OCI-LY7 (cell line): ENCODE data around the gene DENND2D. TPM values are rescaled to one million over a fixed set of nuclear protein-coding genes. Genes with fewer than 3 reads are reported as not detected.

Source experiments
- BruUV-seq: library from RNA; stranded (reverse); fragments of 400-500 nt; replicated peaks from 2 replicates; lab custom pipeline; 2021; lab: Mats Ljungman, UMichigan
- CTCF ChIA-PET: fragments of 300-600 bp; sonication (Branson Sonifier 250); formaldehyde crosslinking; loops from one replicate; lab custom pipeline; 2022; ENCODE audit warnings: antibody characterized with exemption; ENCODE audit not compliant: unreplicated experiment; lab: Charles Lee
- POLR2A ChIA-PET: fragments of 300-600 bp; sonication (Branson Sonifier 250); formaldehyde crosslinking; loops from one replicate; lab custom pipeline; 2022; ENCODE audit warnings: antibody characterized with exemption; lab: Charles Lee
- DNase-seq: peaks from one replicate; pipeline ENCODE4 v3.0.0-alpha.2; 2015; ENCODE audit warnings: low spot score
- H2AFZ ChIP-seq: fragments of 200-600 bp; sonication (generic), shearing (Covaris generic); 2 replicates; pipeline ENCODE4 v1.6.1; 2014; ENCODE audit warnings: mild to moderate bottlenecking, antibody characterized with exemption, low read length, moderate library complexity
- H3K27ac ChIP-seq: fragments of 200-600 bp; sonication (generic); 2 replicates; pipeline ENCODE4 v1.5.1; 2014; ENCODE audit warnings: mixed run types, low read depth, mild to moderate bottlenecking, moderate library complexity, low read length, inconsistent platforms; ENCODE audit not compliant: poor library complexity, severe bottlenecking
- H3K36me3 ChIP-seq: fragments of 200-600 bp; sonication (generic); 2 replicates; pipeline ENCODE4 v1.6.1; 2014; ENCODE audit warnings: mild to moderate bottlenecking, antibody characterized with exemption, low read length, moderate library complexity, mixed read lengths; ENCODE audit not compliant: insufficient read depth
- H3K4me1 ChIP-seq: fragments of 200-600 bp; sonication (generic); 2 replicates; pipeline ENCODE4 v1.5.1; 2014; ENCODE audit warnings: mild to moderate bottlenecking, low read length; ENCODE audit not compliant: insufficient read depth, poor library complexity, severe bottlenecking
- H3K4me2 ChIP-seq: fragments of 200-600 bp; sonication (generic); 2 replicates; pipeline ENCODE4 v1.6.1; 2014; ENCODE audit warnings: mild to moderate bottlenecking, low read length
- H3K4me3 ChIP-seq: fragments of 200-600 bp; sonication (generic); 2 replicates; pipeline ENCODE4 v1.5.1; 2014; ENCODE audit warnings: mild to moderate bottlenecking, low read depth, low read length; ENCODE audit not compliant: poor library complexity, severe bottlenecking
- H3K79me2 ChIP-seq: fragments of 200-600 bp; sonication (generic); 2 replicates; pipeline ENCODE4 v1.6.1; 2016; ENCODE audit warnings: low read depth, mild to moderate bottlenecking, low read length, moderate library complexity, mixed read lengths; ENCODE audit not compliant: insufficient read depth
- H3K9me2 ChIP-seq: fragments of 200-600 bp; sonication (generic); 2 replicates; pipeline ENCODE4 v1.6.1; 2016; ENCODE audit warnings: mild to moderate bottlenecking, low read length, mixed read lengths; ENCODE audit not compliant: insufficient read depth
- H3K9me3 ChIP-seq: fragments of 200-600 bp; sonication (generic); 2 replicates; pipeline ENCODE4 v1.6.1; 2014; ENCODE audit warnings: mild to moderate bottlenecking, mixed run types, low read length, mixed read lengths
- H4K20me1 ChIP-seq: fragments of 200-600 bp; sonication (generic); 2 replicates; pipeline ENCODE4 v1.6.1; 2014; ENCODE audit warnings: mild to moderate bottlenecking, antibody characterized with exemption, low read length, moderate library complexity, mixed read lengths; ENCODE audit not compliant: insufficient read depth
- CTCF ChIP-seq: fragments of 200-600 bp; sonication (generic); conservative IDR thresholded peaks from 2 replicates; pipeline ENCODE4 v1.5.1; 2014; ENCODE audit warnings: mild to moderate bottlenecking, antibody characterized with exemption, low read length, moderate library complexity, mixed read lengths
- EZH2phosphoT487 ChIP-seq: fragments of 200-600 bp; sonication (generic); IDR thresholded peaks from 2 replicates; pipeline ENCODE4 v1.6.1; 2018; ENCODE audit warnings: low read depth, borderline replicate concordance, mild to moderate bottlenecking, mixed run types, antibody characterized with exemption, low read length, moderate library complexity, mixed read lengths
- intact Hi-C: fragments of 100-400 bp; cut with micrococcal nuclease; formaldehyde crosslinking; loops from one replicate; pipeline ENCODE4 v1.10.0; 2022; ENCODE audit not compliant: unreplicated experiment
- total RNA-seq, 2 experiments: library from RNA; depleted of rRNA in 1 of 2; stranded (reverse); fragments of >200 nt in 1 of 2; shearing (Covaris generic) in 1 of 2; gene quantifications; 2 replicates each; pipeline ENCODE4 v1.2.3, GENCODE V29; 2014 to 2022

The DENND2D gene
- total RNA-seq, 2 experiments from 2014 or later = 9.8 to 39.9 TPM

- peak overlapping the region; percentile 94 for H3K4me3 ChIP-seq
- CTCF ChIA-PET = no interaction called here
- TF ChIP-seq CTCF (no peak), EZH2phosphoT487 (no peak)
- peaks cover 90% of the 10 kb centered on the region for H3K79me2 ChIP-seq
- POLR2A ChIA-PET = interaction anchor here (0.6 to 9.5 kb wide), 14 partner anchors 9 to 372 kb away, joined by 3 to 114 read pairs (median 4); no protein-coding TSS in a partner anchor
- H3K9me3 ChIP-seq = no peaks in the 10 kb centered on the region
- BruUV-seq = TSS peak; percentile 44
- peak overlapping the region; percentile 91 for H3K27ac ChIP-seq
- H3K9me2 ChIP-seq = no peaks in the 10 kb centered on the region
- intact Hi-C loops = loop anchor here (5.0 kb wide), 2 partner anchors 61 to 266 kb away; partner anchors contain the start of gene DENND2D
- peaks cover 57% of the 10 kb centered on the region for H3K4me1 ChIP-seq
- peaks cover 42% of the 10 kb centered on the region for H3K36me3 ChIP-seq
- peak overlapping the region; percentile 85 for H3K4me2 ChIP-seq
- DNase-seq = no peak
- H2AFZ ChIP-seq = no peak overlapping the region
- H4K20me1 ChIP-seq = peaks cover 30% of the 10 kb centered on the region; the same call in 1 of the 2 replicates
These were observed 58.9 kb downstream of the DENND2D start for GRCh38 chr1:111141245-111142220.

GRCh38 chr1:111140680-111140967 is 59.8 kb downstream of the DENND2D start:
- intact Hi-C loops = loop anchor here (1.0 to 5.0 kb wide), 3 partner anchors 62 to 267 kb away; partner anchors contain the start of gene DENND2D
- H4K20me1 ChIP-seq = peaks cover 25% of the 10 kb centered on the region; the same call in 1 of the 2 replicates

More at GRCh38 chr1:111140680-111140967, 59.8 kb downstream of the DENND2D start:
- H3K36me3 ChIP-seq = peaks cover 44% of the 10 kb centered on the region
- peak overlapping the region; percentile 94 for H3K4me3 ChIP-seq
- peak overlapping the region; percentile 91 for H3K27ac ChIP-seq
- no peak for TF ChIP-seq EZH2phosphoT487
- no peak for TF ChIP-seq CTCF
- H3K9me2 ChIP-seq = no peaks in the 10 kb centered on the region
- peaks cover 83% of the 10 kb centered on the region for H3K79me2 ChIP-seq
- ChIA-PET POLR2A (interaction anchor here (1.0 to 9.5 kb wide), 6 partner anchors 10 to 77 kb away, joined by 3 to 114 read pairs (median 10); no protein-coding TSS in a partner anchor), CTCF (interaction anchor here (0.5 kb wide), 1 partner anchor 14 kb away, joined by 3 read pairs; no protein-coding TSS in a partner anchor)
- peak; percentile 32 for DNase-seq
- no TSS peak for BruUV-seq
- H2AFZ ChIP-seq = peak overlapping the region; percentile 38; the same call in 1 of the 2 replicates
- H3K9me3 ChIP-seq = no peaks in the 10 kb centered on the region
- peaks cover 54% of the 10 kb centered on the region for H3K4me1 ChIP-seq
- peak overlapping the region; percentile 85 for H3K4me2 ChIP-seq
